ENCODE measurements around the gene MCM3AP.

MCM3AP gene

DNA sequence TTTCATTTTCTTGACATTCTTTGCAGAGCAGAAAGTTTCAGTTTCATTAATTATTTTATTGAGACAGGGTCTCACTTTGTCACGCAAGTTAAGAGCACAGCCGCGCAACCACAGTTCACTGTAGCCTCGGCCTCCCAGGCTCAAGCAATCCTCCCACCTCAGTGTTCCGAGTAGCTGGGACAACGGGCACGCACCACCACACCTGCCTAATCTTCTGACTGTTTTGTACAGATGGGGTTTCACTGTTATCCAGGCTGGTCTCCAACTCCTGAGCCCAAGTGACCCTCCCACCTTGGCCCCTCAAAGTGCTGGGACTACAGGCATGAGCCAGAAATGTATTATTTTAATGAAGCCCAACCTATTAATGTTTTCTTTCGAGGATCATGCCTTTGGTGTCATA, 98.2 kb downstream of the MCM3AP start:
- DNase-seq (ENCODE audit: low read depth in 2 of 2) = no peak

DNA sequence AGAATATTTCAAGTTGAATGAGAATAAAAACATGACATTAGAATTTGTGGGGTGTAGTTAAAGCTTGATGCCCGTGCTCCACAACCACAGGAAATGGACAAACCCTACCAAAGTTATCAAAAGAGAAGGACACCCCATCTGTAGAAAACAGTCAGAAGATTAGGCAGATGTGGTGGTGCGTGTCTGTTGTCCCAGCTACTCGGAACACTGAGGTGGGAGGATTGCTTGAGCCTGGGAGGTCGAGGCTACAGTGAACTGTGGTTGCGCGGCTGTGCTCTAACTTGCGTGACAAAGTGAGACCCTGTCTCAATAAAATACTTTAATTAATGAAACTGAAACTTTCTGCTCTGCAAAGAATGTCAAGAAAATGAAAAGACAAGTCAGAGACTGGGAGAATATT, 99.7 kb downstream of the MCM3AP start:
- DNase-seq (ENCODE audit: low read depth in 2 of 2) = no peak
